IgD-negative memory B cell (primary cell): ENCODE results near the gene MAST2. TPM values are rescaled to one million over a fixed set of nuclear protein-coding genes. Genes with fewer than 3 reads are reported as not detected.

Experiments
- H3K27ac Mint-ChIP-seq, 3 donors: one replicate each; pipeline ENCODE4 v1.8.0; 2020 to 2022; ENCODE audit warnings: mild to moderate bottlenecking in 3 of 3, mixed read lengths in 3 of 3, moderate library complexity in 1 of 3
- H3K27me3 Mint-ChIP-seq: one replicate; pipeline ENCODE4 v1.8.0; 2021; ENCODE audit warnings: mixed read lengths
- H3K36me3 Mint-ChIP-seq: one replicate; pipeline ENCODE4 v1.8.0; 2020; ENCODE audit warnings: mild to moderate bottlenecking, mixed read lengths
- H3K4me1 Mint-ChIP-seq, 3 donors: one replicate each; pipeline ENCODE4 v1.8.0; 2020 to 2022; ENCODE audit warnings: mixed read lengths in 3 of 3, mild to moderate bottlenecking in 1 of 3
- H3K4me3 Mint-ChIP-seq, 4 donors: one replicate each; pipeline ENCODE4 v1.8.0; 2020 to 2022; ENCODE audit warnings: mild to moderate bottlenecking in 4 of 4, mixed read lengths in 4 of 4, moderate library complexity in 3 of 4
- H3K9me3 Mint-ChIP-seq, 3 donors: one replicate each; pipeline ENCODE4 v1.8.0; 2020 to 2021; ENCODE audit warnings: mixed read lengths in 3 of 3, mild to moderate bottlenecking in 1 of 3
- polyA plus RNA-seq: library from polyadenylated mRNA; unstranded; fragments of 300-500 nt; fragmentation: Illumina TruSeq; gene quantifications from one replicate; pipeline ENCODE4 v1.2.3, GENCODE V29; 2021

Gene MAST2
- polyA plus RNA-seq, 1 donor from 2014 or later, result 3.1 TPM

DNA sequence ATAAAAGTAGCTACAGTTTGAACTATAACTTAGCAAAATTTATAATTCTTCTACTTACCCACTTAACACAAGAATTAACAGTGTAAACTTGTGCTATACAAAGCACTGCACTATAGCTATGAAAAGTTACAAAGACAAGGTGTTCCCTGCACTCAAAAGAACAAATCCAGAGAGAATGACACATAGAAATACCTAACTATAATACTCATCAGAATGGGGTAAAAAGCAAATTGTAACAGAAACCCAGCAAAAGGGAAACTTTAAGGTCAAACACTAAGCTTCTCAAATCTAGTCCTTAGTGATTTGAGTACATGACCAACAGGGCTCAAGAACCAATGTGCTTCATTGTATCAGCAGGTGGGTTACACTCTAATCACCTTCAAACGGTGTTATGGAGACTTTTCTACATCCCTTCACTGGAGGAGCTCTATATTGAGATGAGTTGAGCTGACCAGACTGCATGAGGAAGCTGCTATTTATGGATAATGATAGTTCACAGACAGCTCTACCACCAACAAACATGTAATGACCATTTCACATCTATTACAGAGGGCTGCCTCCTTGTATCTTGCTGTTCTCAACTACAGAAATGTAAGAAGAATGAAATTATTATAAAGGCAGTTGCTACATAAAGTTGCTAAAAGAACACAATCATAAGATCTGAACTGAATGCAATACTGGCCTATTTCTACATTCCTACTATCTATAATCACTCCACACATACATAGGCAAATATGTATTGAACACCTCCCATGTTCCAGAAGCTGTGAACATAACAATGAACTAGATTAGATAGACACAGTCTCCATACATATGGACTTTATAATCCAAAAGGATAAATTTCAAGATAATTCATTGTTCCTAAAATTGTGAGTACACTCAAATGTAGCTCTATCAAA, 281.4 kb downstream of the MAST2 start:
- Mint-ChIP-seq H3K4me1 (no peaks in the 10 kb centered on the region), H3K27me3 (no peaks in the 10 kb centered on the region), H3K4me3 (no peak overlapping the region), H3K36me3 (no peaks in the 10 kb centered on the region), H3K27ac (no peak overlapping the region), H3K9me3 (peaks cover 0 to 7% (median 0%) of the 10 kb centered on the region in 3 donors)

Other genes starting within 250 kb of the MAST2 start
- 116 TPM for gene NASP, start 219.6 kb upstream of the MAST2 start, polyA plus RNA-seq
- gene CCDC17, start 179.6 kb upstream of the MAST2 start, polyA plus RNA-seq, result 0.60 TPM
- gene GPBP1L1, start 117.1 kb upstream of the MAST2 start, polyA plus RNA-seq, result 83.4 TPM
- 43.8 TPM for gene TMEM69, start 115.4 kb upstream of the MAST2 start, polyA plus RNA-seq
- gene IPP, start 53.0 kb upstream of the MAST2 start, polyA plus RNA-seq, result 11.0 TPM